Endodermal cell (in vitro differentiated cells): Measurements from ENCODE around the gene CCDC82. TPM values are rescaled to one million over a fixed set of nuclear protein-coding genes. Genes with fewer than 3 reads are reported as not detected.

ENCODE experiments used
- DNase-seq: peaks from one replicate; pipeline ENCODE4 v3.0.0-alpha.2; 2017
- H3K27ac ChIP-seq: 2 replicates; pipeline ENCODE4 v1.5.1; 2013; ENCODE audit warnings: mild to moderate bottlenecking, low read depth, low read length, moderate library complexity
- H3K27me3 ChIP-seq: 2 replicates; pipeline ENCODE4 v1.6.1; 2013; ENCODE audit warnings: mild to moderate bottlenecking, low read length, moderate library complexity; ENCODE audit not compliant: insufficient read depth, control insufficient read depth, poor library complexity, severe bottlenecking
- H3K36me3 ChIP-seq: 2 replicates; pipeline ENCODE4 v1.7.0; 2013; ENCODE audit warnings: mild to moderate bottlenecking, low read length, moderate library complexity; ENCODE audit not compliant: control insufficient read depth, insufficient read depth
- H3K4me1 ChIP-seq: one replicate; pipeline ENCODE4 v1.7.0; 2013; ENCODE audit warnings: low read length; ENCODE audit not compliant: control insufficient read depth, insufficient read depth
- H3K4me3 ChIP-seq: 2 replicates; pipeline ENCODE4 v1.5.1; 2013; ENCODE audit warnings: mild to moderate bottlenecking, low read length, moderate library complexity
- H3K9ac ChIP-seq: 2 replicates; pipeline ENCODE4 v1.6.1; 2013; ENCODE audit warnings: mild to moderate bottlenecking, low read length, moderate library complexity; ENCODE audit not compliant: poor library complexity, severe bottlenecking; ENCODE audit errors: extremely low read depth
- H3K9me3 ChIP-seq: 2 replicates; pipeline ENCODE4 v1.6.1; 2013; ENCODE audit warnings: mild to moderate bottlenecking, low read length, moderate library complexity; ENCODE audit not compliant: control insufficient read depth
- H3K27ac Mint-ChIP-seq: 2 replicates; pipeline ENCODE4 v1.8.0; 2020; ENCODE audit warnings: mixed read lengths
- H3K27me3 Mint-ChIP-seq: 2 replicates; pipeline ENCODE4 v1.8.0; 2021; ENCODE audit warnings: mild to moderate bottlenecking, mixed read lengths; ENCODE audit not compliant: insufficient read depth
- H3K36me3 Mint-ChIP-seq: 2 replicates; pipeline ENCODE4 v1.8.0; 2020; ENCODE audit warnings: low read depth, mixed read lengths
- H3K4me1 Mint-ChIP-seq: 2 replicates; pipeline ENCODE4 v1.8.0; 2020; ENCODE audit warnings: mixed read lengths
- H3K4me3 Mint-ChIP-seq: 2 replicates; pipeline ENCODE4 v1.8.0; 2020; ENCODE audit warnings: mild to moderate bottlenecking, moderate library complexity, mixed read lengths
- H3K9me3 Mint-ChIP-seq: 2 replicates; pipeline ENCODE4 v1.8.0; 2020; ENCODE audit warnings: mild to moderate bottlenecking, mixed read lengths
- CTCF ChIP-seq: fragments of 200-600 bp; sonication (generic); conservative IDR thresholded peaks from 2 replicates; pipeline ENCODE4 v1.5.0; 2021; ENCODE audit warnings: antibody characterized with exemption, mild to moderate bottlenecking
- WGBS, 2 experiments: methylation state at CpG; one replicate each; pipeline versions ENCODE4 v1.1.5 to v1.1.7; 2013; ENCODE audit warnings: missing lambda C conversion rate in 2 of 2, mixed read lengths in 1 of 2; ENCODE audit not compliant: insufficient coverage in 1 of 2, insufficient read length in 1 of 2; 5-methylcytosine and 5-hydroxymethylcytosine counted together
- total RNA-seq, 2 donors: library from RNA; stranded (reverse); fragmentation: NEBNext Ultra II Directional in 1 of 2; extraction: Animal tissue kit (Norgen Biotek cat#: 25700) in 1 of 2; gene quantifications; 2 replicates in 1 of 2; 3 replicates in 1 of 2; pipeline ENCODE4 v1.2.1, GENCODE V29; 2021

The CCDC82 gene
- total RNA-seq, 2 donors from 2014 or later: 16.3 to 25.7 TPM

GRCh38 chr11:96384156-96384555 is 5.6 kb downstream of the CCDC82 start:
- Mint-ChIP-seq H3K4me1 (peaks cover 5% of the 10 kb centered on the region), H3K36me3 (peaks cover 11% of the 10 kb centered on the region), H3K9me3 (no peaks in the 10 kb centered on the region), H3K4me3 (no peak overlapping the region), H3K27me3 (no peaks in the 10 kb centered on the region), H3K27ac (no peak overlapping the region)
- DNase-seq: no peak
- peaks cover 3% of the 10 kb centered on the region for H3K4me1 ChIP-seq
- no peak overlapping the region for H3K9ac ChIP-seq
- WGBS, 2 experiments: 90 to 94% methylated on average over 2 to 3 of the region's 3 CpGs
- no peak overlapping the region for H3K27ac ChIP-seq
- H3K9me3 ChIP-seq: no peaks in the 10 kb centered on the region
- no peak for TF ChIP-seq CTCF
- no peak overlapping the region for H3K4me3 ChIP-seq
- no peaks in the 10 kb centered on the region for H3K27me3 ChIP-seq
- H3K36me3 ChIP-seq: peaks cover 42% of the 10 kb centered on the region

GRCh38 chr11:96376796-96377195 is 12.9 kb downstream of the CCDC82 start:
- 94% methylated on average over 1 of the region's 1 CpG; no CpG with 5 or more reads in 1 of the 2 experiments for WGBS, 2 experiments
- no peak overlapping the region for H3K27ac ChIP-seq
- Mint-ChIP-seq H3K36me3 (peaks cover 11% of the 10 kb centered on the region), H3K4me3 (no peak overlapping the region), H3K9me3 (no peaks in the 10 kb centered on the region), H3K27me3 (no peaks in the 10 kb centered on the region), H3K4me1 (peaks cover 3% of the 10 kb centered on the region), H3K27ac (no peak overlapping the region)
- no peak overlapping the region for H3K4me3 ChIP-seq
- peaks cover 29% of the 10 kb centered on the region for H3K36me3 ChIP-seq
- H3K9ac ChIP-seq: no peak overlapping the region
- no peaks in the 10 kb centered on the region for H3K9me3 ChIP-seq
- DNase-seq: no peak
- no peaks in the 10 kb centered on the region for H3K27me3 ChIP-seq
- TF ChIP-seq CTCF: no peak
- H3K4me1 ChIP-seq: no peaks in the 10 kb centered on the region

- no peak overlapping the region for H3K4me3 ChIP-seq
- DNase-seq: no peak
- H3K36me3 ChIP-seq: peaks cover 30% of the 10 kb centered on the region
- peaks cover 20% of the 10 kb centered on the region for H3K36me3 Mint-ChIP-seq
- H3K27ac ChIP-seq: no peak overlapping the region
- peaks cover 3% of the 10 kb centered on the region for H3K4me1 Mint-ChIP-seq
- H3K9ac ChIP-seq: no peak overlapping the region
- H3K27me3 ChIP-seq: no peaks in the 10 kb centered on the region
- peaks cover 10% of the 10 kb centered on the region for H3K9me3 ChIP-seq
- peaks cover 4% of the 10 kb centered on the region for H3K9me3 Mint-ChIP-seq
- H3K4me1 ChIP-seq: no peaks in the 10 kb centered on the region
- no peak for TF ChIP-seq CTCF
- WGBS, 2 experiments: 95 to 97% methylated on average over 3 to 4 of the region's 4 CpGs
- no peak overlapping the region for H3K27ac Mint-ChIP-seq
- H3K27me3 Mint-ChIP-seq: no peaks in the 10 kb centered on the region
- H3K4me3 Mint-ChIP-seq: no peak overlapping the region
Observed at GRCh38 chr11:96373826-96374225, 15.9 kb downstream of the CCDC82 start.
